CD4-positive, alpha-beta T cell treated with Interferon alpha-2 for 1 hour (primary cell): ENCODE results near the gene ACE.

Source experiments
- DNase-seq, 2 donors: peaks; one replicate each; pipeline ENCODE4 v3.0.0-alpha.2; 2020 to 2022

The ACE gene

DNA sequence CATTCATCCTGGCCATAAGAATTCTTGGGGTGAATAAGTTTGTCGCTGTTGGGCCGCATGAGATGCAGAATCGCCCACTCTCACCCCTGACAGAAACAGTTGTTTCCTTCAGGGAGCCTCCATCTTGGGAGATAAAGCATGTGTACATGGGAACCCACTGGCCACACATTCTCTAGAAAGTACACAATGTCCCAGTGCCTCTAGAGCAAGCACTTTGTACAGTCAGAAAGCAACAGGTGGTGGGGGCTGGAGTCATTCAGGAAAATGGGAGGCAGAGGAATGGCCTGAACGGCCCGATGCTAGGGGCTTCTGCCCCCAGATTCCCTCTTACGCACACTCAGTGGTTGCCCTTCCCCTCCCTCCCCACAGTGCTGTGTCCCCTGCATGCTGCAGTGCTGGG, 16.1 kb downstream of the ACE start:
- no peak for DNase-seq

GRCh38 chr17:63493411-63493810, 16.6 kb downstream of the ACE start:
- no peak for DNase-seq

GRCh38 chr17:63494300-63494928, 17.6 kb downstream of the ACE start:
- DNase-seq, result no peak

DNA sequence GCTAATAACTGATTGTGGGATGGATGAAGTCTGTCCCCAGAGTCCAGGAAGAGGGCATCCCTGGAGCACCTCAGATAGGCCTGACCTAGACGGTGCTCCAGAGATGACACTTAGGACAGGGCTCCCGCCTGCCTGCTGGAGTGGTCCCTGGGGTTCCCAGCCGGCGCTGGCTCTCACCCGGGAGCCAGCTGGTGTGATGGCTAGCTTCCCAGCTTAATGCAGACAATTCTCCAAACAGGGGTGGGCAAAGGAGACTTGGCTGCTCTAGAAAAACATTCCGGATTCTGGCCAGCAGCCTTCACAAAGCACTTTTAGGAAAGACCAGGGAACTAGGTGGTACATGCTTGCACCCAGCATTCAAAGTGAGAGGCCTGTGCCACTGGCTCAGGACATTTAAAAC, 18.6 kb downstream of the ACE start:
- no peak for DNase-seq

DNA sequence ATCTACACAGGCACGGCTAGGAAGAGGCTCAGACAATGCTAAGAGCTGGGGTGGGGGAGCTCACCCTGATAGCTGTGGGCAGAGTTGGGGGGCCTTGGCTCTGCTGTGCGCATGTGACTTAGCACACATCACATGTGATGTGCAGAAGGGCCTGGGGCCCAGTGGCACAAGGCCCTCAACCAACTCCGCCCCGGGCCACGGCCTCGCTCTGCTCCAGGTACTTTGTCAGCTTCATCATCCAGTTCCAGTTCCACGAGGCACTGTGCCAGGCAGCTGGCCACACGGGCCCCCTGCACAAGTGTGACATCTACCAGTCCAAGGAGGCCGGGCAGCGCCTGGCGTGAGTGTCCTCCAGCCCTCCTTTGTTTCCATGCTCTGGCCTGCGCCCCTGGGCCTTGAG, 19.3 kb downstream of the ACE start:
- no peak for DNase-seq

DNA sequence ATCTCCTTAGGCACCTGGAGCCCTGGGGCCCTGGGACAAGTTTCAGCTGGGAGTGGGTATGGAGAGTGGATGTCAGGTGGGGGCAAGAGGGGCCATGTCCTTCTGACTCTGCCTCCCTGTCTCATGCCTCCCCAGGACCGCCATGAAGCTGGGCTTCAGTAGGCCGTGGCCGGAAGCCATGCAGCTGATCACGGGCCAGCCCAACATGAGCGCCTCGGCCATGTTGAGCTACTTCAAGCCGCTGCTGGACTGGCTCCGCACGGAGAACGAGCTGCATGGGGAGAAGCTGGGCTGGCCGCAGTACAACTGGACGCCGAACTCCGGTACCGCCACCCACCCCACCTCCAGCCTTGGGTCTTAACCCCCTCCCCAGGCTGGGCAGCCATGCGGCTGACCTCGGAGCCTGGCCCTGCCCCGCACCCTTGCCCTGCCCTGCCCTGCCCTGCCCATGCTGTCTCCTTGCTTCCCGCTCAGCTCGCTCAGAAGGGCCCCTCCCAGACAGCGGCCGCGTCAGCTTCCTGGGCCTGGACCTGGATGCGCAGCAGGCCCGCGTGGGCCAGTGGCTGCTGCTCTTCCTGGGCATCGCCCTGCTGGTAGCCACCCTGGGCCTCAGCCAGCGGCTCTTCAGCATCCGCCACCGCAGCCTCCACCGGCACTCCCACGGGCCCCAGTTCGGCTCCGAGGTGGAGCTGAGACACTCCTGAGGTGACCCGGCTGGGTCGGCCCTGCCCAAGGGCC, 20.0 kb downstream of the ACE start:
- DNase-seq, result no peak

DNA sequence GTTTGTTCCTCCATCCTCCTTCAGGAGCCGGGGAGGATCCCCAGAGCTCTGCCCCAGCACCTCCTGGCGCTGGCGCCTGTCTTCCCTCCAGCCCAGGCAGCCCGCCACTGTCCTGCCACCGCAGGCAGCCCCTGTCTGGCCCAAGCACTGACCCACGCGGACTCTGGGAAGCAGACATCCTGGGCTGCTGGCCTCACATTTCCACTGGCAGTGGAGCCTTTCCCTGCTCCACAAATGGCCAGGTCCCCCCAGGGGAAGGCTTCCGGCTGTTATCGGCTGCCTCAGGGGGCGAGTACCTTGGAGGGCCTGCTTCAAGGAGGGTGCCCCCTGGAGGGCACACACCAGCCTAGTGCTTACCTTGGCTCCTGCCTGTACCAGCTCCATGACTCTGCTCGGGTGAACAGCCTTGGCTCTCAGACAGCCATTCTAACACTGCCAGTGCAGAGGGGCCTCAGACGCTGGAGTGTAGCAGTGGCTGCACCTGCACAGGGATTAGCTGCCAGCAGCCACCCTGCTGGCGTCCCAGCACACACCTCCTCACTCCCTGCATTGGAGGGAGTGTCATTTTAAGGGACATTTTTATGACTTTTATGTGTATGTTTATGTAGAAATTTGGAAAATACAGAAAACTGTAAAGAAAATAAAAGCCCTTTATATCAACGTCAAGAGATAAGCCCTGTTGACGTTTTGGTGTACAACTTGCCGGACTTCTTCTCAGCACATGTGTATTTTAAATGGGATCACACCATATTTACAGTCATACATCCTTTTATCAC, 21.0 kb downstream of the ACE start:
- DNase-seq, result no peak

DNA sequence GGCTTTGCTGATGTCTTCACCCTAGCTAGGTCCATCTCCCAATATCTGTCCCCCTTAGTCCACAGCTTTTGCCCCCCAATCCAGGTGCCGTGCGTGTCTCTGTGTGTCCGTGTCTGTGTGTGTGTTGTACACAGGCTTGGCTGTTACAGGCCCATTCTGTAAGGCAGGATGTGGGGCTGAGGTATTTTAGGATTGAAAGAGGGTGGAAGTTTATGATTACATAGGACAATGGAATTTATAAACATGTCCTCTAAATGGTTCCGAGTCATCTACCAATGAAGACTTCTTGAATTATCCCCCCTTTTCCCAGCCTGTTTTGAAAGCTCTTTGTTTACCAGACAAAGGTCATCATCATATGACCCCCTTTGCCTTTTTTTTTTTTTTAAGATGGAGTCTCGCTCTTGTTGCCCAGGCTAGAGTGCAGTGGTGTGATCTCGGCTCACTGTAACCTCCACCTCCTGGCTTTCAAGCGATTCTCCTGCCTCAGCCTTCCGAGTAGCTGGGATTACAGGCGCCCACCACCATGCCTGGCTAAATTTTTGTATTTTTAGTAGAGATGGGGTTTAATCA, 21.9 kb downstream of the ACE start:
- no peak for DNase-seq

DNA sequence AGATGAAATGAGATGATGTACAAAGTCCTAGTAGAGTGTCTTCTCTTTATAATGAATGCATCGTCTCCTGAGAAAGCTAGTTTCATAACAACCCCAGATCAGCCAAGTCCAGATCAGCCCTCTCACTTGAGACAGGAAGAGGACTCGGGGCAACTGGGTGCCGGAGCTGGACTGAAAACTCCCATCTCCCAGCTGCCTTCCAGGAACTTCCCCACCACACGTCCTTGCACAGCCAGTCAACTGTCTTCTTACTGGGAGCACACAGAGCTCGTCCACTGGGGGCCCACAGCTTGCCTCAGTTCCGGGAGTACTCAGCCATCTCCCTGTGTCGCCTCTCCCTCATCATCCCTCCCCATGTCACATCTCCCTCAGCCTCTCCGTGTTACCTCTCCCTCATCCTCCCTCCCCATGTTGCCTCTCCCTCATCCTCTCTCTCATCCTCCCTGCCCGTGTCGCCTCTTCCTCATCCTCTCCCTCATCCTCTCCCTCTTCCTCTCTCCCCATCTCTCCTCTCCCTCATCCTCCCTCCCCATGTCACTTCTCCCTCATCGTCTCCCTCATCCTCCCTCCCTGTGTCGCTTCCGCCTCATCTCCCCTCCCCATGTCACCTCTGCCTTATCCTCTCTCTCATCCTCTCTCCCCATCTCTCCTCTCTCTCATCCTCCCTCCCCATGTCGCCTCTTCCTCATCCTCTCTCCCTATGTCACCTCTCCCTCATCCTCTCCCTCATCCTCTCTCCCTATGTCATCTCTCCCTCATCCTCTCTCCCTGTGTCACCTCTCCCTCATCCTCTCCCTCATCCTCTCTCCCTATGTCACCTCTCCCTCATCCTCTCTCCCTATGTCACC, 23.9 kb downstream of the ACE start:
- no peak for DNase-seq

DNA sequence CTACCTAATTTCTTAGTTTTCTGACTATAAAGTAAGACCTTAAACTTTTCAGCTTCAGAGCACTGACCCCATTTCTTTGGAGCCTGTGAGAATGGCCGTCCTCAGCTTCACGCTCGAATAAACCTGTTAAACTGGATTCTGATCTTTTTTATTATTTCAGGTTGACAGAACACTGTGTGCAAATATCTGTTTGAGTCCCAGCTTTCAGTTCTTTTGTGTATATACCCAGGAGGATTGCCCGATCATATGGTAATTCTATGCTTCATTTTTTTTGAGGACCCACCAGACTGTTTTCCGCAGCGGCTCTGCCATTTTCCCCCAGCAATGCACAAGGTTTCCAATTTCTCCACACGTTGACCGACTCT, 26.5 kb downstream of the ACE start:
- DNase-seq, result no peak

DNA sequence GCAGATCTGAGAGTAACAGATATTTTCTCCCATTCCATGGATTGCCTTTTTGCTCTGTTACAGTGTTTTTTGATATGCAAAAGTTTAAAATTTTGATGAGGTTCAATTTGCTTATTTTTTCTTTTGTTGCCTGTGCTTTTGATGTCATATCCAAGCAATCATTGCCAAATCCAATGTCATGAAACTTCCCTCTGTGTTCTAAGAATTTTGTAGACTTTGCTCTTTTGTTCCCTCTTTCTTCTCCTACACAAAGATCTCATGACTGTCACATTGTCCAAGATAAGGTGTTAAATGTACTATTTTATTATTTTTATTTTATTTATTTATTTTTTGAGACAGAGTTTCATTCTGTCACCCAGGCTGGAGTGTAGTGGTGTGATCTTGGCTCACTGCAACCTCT, 27.4 kb downstream of the ACE start:
- DNase-seq, result no peak

DNA sequence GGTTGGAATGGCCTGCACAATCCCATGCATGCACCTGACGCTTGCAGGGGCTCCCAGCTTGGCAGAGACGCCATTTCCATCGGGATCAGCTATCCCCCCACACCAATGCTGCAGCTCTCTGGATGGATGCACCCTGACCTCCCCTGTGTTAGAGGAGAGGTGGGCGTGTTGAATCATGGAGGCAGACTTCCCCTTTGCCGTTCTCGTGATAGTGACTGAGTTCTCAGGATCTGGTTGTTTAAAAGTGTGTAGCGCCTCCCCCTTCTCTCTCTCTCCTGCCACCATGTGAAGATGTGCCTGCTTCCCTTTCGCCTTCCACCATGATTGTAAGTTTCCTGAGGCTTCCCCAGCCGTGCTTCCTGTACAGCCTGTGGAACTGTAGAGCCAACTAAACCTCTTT, 28.5 kb downstream of the ACE start:
- DNase-seq, result no peak

GRCh38 chr17:63506627-63507026, 29.8 kb downstream of the ACE start:
- no peak for DNase-seq

GRCh38 chr17:63511331-63511730, 34.5 kb downstream of the ACE start:
- no peak for DNase-seq

DNA sequence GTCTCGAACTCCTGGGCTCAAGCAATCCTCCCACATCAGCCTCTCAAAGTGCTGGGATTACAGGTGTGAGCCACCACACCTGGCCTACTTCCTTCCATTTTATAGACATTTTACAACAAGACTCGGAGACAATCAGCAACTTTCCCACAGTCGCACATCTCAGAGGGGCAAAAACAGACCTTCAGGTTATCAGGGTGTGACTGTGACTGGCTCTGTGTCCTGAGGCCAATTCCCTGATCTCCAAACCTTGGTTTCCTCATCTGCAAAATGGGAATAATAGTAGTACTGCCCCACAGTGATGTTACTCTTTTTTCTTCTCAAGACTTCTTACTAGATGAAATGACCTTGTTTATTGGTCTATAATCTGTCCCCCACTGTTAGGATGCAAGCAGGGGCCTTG, 35.5 kb downstream of the ACE start:
- DNase-seq, result no peak

- DNase-seq, result no peak
Observed at GRCh38 chr17:63512896-63513644, 36.2 kb downstream of the ACE start.

- DNase-seq, result no peak
Observed at GRCh38 chr17:63514477-63514876, 37.6 kb downstream of the ACE start.

DNA sequence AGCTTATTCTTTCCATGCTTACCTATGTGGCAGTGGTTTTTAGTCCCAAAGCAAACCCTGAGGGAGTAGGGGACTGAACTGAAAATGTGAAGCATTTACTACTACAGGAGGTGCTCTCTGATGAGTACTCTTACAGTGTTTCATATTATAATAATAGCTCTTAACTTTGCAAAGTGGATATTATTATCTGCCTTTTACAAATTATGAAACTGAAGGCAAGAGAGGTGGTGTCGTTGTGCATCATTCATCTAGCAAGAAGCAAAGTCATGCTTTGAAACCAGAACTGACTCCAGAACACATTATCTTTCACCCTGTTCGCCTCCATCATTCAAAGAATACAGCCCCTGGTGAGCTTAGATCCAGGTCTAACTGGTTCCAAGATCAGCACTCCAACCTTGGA, 38.1 kb downstream of the ACE start:
- no peak for DNase-seq

GRCh38 chr17:63515426-63515825, 38.6 kb downstream of the ACE start:
- DNase-seq, result no peak

GRCh38 chr17:63516910-63517824, 40.3 kb downstream of the ACE start:
- no peak for DNase-seq
